NCI-H1417 (cell line): Measurements from ENCODE around the gene TRAPPC8.
"Not testable (repeated sequence)": the region's sequence is repeated elsewhere in the genome, so short reads cannot be mapped to it uniquely, and the experiment has no call there.

Source experiments
- DNase-seq, 3 experiments: peaks; one replicate each; lab custom pipeline; 2025; lab: John Stamatoyannopoulos, UW

Gene TRAPPC8, protein sequence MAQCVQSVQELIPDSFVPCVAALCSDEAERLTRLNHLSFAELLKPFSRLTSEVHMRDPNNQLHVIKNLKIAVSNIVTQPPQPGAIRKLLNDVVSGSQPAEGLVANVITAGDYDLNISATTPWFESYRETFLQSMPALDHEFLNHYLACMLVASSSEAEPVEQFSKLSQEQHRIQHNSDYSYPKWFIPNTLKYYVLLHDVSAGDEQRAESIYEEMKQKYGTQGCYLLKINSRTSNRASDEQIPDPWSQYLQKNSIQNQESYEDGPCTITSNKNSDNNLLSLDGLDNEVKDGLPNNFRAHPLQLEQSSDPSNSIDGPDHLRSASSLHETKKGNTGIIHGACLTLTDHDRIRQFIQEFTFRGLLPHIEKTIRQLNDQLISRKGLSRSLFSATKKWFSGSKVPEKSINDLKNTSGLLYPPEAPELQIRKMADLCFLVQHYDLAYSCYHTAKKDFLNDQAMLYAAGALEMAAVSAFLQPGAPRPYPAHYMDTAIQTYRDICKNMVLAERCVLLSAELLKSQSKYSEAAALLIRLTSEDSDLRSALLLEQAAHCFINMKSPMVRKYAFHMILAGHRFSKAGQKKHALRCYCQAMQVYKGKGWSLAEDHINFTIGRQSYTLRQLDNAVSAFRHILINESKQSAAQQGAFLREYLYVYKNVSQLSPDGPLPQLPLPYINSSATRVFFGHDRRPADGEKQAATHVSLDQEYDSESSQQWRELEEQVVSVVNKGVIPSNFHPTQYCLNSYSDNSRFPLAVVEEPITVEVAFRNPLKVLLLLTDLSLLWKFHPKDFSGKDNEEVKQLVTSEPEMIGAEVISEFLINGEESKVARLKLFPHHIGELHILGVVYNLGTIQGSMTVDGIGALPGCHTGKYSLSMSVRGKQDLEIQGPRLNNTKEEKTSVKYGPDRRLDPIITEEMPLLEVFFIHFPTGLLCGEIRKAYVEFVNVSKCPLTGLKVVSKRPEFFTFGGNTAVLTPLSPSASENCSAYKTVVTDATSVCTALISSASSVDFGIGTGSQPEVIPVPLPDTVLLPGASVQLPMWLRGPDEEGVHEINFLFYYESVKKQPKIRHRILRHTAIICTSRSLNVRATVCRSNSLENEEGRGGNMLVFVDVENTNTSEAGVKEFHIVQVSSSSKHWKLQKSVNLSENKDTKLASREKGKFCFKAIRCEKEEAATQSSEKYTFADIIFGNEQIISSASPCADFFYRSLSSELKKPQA (N-terminal part only)

DNA sequence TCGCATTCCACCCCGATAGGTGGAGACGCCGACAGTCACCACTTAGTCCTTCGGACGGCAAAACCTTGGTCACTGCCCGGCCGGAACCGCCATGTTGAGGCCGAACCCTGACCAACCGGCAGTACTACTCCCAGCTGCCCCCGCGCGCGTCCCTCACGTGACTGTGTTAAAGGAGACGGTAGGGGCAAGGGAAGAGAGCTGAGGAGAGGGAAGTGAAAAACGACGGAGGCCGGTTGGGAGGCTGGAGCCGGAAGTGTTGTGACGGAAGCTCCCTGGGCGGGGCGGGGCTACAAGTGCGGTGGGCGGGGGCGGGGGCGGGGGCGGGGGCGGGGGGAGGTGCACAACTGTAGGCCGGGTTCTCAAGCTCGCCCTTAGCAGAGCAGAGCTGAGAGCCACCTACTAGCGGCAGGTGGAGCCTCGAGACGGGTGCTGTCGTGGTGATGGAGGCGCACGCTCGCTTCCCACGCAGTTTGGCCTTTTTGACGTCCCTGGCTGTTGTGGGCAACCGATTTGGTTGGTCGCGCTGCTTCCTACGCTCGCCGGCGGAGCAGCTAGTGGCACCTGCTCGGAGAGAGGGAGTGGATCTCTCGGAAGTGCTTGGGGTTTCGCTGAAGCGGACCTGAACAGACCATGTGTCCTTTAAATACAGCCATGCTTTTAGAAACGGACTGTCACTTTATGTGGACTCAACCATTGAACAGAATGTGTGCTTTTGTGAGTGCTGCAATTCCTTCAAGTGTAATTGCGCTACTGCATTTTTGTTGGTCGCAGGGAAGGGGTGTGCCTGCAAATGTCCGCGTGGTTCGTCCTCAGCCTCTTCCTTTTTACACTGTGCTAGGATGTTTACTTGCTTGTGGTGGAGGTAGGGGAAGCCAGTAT, at the start of gene TRAPPC8:
TRAPPC8 (minus strand) TSS at position 130 of the 879 bp plus-strand sequence. CDS start 364 bp downstream, outside the sequence.
- peak; percentile 94 to 100 (median 99) for DNase-seq

DNA sequence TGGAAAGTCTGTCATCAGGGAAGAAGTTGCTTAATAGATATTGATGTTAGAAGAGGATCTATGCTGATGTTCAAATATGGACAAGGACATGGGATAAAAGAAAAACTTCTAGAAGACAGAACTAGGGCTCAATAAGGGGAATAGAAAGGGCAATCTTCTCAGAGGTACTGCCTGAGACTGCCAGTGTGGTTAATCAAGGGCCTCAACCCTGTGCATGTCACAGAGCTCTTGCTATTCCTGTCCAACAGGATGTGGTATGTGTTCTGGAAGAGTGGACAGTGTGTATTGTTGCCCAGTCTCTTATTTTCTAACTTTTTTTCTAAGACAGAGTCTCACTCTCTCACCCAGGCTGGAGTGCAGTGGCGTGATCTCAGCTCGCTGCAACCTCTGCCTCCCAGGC, 47.9 kb upstream of the TRAPPC8 start:
- DNase-seq, result no peak

DNA sequence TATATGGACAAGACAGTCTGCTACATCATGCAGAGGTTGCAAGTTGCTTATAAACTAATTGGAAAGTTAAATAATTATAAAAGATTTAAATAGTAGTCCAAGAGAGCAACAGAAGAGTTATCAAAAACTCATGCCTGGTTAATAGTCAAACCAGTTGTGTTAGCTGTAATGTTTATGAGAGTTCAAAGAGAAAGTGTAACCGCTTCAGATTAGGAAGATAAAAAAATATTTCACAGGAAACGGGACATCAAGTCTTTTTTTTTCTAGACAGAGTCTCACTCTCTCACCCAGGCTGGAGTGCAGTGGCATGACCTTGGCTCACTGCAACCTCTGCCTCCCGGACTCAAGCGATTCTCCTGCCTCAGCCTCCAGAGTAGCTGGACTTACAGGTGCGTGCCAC, 41.0 kb upstream of the TRAPPC8 start:
- DNase-seq, result no peak

DNA sequence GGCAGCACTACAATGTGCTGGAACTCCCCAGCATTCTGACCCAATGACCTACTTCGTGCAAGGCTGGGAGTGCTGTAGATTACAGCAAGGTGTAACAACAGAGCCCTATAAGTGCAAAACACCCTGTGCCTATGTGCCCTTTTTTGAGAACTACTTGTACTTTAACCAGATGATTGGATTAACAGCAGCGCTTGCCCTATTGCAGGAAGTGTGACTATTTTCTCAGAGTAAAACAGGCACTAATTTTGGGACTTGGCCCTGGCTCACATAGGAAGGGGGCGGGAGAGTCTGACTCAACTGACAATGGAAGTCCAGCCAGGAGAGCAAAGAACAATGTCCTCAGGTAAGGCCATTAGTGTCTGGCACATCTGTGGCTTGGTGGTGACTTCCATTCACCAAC, 40.1 kb upstream of the TRAPPC8 start:
- no peak for DNase-seq

DNA sequence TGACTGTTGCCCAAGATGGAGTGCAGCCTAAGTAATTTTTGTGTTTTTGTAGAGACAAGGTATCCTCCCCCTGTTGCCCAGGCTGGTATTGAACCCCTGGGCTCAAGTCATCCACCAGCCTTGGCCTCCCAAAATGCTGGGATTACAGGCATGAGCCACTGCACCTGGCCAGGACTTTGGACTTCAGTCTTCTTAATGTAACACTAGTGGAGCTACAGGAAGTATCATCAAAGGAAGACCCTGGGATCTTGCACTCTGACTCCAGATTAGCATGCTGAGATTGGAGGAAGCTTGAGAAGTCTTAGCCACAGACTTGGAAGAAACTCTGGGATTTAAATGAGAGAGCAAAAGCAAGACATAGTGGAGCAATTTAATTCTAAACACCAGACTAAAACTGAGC, 37.9 kb upstream of the TRAPPC8 start:
- no peak for DNase-seq

DNA sequence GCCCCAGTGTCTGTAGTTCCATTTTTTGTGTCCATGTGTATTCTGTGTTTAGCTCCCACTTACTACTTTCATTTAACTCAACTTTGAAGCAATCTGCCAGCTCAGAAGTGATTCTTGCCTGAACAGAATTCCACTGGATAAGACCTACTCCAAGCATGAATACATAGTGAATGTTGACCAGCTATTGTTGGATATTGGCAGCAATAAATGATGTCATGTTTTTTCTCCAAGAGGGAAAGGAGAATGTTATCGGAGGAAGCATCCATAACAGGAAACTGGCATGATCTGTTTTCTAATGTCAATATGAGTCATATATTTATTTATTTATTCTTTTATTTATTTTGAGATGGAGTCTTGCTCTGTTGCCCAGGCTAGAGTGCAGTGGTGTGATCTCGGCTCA, 36.8 kb upstream of the TRAPPC8 start:
- DNase-seq, result no peak

DNA sequence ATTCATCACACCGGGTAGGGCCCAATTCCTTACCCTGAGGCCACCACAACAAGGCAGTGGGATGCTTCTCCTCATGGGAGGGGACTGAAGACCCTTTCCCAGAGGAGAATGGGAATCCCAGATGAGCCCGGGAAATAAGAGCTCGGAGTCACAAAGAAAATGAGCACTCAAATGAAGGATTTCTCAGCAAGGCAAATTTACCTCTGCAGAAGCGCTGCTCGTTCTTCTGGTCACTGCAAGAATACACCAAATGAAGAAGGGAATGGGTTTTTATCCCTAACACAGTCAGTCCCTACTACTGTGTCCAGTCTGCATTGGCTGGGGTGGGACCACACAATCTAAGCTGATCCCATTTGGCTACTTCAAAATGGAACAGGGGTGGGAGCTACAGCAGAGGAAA, 35.7 kb upstream of the TRAPPC8 start:
- no peak for DNase-seq

DNA sequence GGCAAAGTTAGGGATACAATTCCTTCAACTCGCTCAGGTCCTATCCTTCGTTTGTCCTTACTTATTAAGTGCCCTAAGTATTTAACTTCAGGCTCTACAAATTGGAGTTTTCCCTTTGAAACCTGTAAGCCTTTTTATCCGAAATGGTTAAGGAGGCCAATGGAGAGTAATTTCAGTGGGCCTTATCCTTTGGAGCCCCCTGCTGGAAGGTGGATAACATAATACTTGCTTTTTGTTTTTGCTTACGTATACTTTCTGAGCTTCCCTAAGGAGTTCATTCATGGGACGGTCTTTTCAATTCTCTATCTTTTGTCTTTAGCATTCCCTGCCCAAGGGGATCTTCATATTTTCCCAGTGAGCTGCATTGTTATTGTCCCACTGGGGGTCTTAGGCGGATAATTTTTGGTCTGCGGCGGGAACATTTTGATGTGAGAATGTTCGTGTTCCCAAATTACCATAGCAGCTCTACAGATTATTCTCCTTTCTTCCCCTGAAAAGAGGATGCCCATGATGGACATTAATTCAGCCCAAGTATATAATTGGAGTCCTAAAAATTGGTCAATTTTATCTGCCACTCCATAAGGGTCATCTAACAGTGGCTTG, 34.4 kb upstream of the TRAPPC8 start:
- peak; percentile 31 to 69 (median 33) for DNase-seq

DNA sequence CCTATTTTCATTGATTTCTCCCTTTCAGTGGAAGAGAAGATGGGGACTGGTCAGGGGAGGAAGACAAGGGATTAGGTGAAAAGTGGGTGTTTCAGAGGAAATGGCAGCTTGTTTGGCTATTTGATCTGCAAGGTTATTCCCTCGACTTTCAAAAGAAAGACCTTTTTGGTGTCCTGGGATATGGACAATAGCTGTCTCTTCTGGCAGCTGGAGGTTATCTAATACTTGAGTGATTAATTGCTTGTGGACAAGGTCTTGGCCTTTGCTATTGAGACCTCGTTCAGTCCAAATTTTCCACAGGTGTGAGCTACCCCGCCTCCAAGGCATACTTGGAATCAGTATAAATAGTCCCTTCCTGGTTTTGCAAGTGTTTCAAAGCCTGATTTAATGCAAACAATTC, 33.3 kb upstream of the TRAPPC8 start:
- no peak for DNase-seq

DNA sequence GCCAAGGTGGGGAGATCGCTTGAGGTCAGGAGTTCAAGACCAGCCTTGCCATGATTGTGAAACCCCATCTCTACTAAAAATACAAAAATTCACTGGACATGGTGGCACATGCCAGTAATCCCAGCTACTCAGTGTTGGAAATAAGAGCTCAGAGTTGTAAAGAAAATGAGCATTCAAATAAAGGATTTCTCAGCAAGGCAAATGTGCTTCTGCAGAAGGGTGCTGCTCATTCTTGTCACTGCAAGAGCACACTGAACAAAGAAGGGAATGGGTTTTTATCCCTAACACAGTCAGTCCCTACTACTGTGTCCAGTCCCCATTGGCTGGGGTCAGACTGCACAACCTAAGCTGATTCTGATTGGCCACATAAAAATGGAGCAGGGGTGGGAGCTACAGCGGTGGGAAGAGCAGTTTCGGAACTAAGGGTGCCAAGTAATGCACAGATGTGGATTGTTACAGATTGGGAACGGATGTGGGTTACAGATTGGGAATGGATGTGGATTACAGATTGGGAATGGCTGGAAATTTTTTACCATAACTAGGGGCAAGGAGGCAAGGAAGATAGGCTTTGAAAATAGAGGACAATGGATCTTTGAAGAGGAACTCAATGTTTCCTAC, 31.1 kb upstream of the TRAPPC8 start:
- no peak for DNase-seq

DNA sequence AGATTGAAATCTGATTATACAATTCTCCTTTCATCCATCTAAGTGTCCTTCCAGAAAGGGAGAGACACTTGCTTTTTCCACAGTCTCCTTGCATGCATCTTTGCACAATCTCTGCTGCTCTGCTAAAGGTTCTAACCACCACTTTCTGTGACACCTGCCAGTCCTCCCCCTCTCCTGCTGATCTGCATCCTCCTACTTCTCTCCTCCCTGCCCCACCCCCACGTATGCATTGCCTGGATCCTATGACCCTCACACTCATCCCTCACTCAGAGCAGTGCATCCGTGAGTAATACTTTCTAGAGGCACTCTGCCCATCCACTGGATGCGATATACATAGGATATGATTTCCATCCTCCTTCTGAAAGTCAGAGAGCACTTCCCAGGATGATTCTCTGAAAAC, 27.7 kb upstream of the TRAPPC8 start:
- DNase-seq, result no peak

DNA sequence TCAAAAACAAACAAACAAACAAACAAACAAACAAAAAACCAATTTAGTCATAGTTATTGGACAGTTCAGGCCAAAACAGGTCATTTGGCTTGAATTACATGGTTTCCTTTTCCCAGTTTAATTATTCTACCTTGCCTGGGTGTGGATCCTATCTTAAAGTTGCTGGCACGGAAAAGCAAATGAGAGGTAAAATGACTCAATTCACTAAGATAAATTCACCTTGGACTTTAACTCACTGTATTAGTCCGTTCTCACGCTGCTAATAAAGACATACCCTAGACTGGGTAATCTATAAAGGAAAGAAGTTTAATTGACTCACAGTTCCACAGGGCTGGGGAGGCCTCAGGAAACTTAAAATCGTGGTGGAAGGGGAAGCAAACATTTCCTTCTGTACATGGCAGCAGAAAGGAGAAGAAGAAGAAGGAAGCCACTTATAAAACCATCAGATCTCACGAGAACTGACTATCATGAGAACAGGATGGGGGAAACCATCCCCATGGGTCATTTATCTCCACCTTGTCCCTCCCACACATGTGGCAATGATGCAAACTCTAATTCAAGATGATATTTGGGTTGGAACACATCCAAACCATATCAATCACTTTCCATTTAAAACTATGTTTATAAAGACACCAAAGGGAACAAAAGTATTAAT, 22.5 kb upstream of the TRAPPC8 start:
- no peak for DNase-seq

DNA sequence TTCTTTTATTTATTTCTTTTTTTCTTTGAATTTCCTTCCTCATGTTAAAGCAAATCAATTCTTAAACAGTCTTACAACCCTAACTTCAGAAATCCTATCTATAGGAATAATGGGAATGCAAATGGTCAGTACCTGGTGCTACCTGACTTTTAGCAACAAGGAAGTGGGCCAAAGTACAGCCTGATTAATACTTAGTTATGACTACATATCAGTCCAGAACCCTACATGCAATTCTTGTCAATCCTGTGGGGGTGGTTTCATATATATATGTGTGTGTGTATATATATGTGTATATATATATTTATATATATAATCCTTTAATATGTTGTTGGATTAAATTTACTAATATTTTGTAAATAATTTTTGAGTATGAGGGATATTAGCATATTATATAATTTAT, 14.8 kb upstream of the TRAPPC8 start:
- DNase-seq, result no peak

DNA sequence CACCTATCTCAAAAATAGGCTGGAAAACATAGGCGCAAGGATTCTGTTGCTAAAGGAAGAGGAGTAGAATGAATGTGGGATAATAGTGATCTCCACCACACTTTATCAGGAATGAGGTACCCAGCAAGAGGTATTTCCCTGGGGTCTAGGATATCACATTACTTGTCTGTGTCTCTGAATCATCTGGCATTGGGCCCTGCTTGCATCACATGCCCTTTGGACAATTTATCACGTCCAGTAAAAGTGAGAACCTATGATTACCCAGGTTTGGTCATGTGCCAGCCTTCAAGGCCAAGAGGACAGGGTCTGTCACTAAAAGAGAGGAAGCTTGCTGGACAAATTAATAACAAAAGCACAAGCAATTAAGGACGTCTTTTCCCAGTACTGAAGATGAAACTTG, 11.4 kb upstream of the TRAPPC8 start:
- peak in 2 of 3 experiments; percentile 7 to 60 for DNase-seq

DNA sequence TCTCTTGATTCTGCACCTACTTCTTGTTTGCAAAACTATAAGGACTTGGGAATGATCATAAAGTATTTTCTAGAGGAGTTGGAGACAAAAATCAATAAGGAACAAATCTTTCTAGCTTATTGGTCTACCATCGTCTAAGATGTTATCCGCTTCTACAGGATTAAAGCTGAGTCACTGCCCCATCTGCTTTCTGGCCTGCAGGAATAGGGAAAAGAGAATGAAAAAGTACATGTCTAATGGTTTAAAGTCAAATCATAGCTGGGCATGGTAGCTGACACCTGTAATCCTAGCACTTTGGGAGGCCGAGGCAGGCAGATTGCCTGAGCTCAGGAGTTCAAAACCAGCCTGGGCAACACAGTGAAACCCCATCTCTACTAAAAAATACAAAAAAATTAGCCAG, 10.8 kb upstream of the TRAPPC8 start:
- DNase-seq, result not testable (repeated sequence)

DNA sequence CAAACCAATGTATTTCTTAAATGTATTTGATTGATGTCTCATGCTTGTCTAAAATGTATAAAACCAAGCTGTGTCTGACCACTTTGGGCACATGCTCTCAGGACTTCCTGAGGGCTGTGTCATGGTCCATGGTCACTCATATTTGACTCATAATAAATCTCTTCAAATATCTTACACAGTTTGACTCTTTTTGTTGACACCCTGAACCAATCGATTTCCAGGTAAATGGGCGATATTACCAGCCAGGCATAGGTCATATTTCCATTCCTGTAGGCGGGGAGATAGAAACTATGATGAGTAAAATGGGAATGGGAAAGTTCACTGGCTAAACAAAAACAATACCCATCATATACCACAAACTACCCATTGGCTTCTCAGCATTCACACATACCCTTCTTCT, 9.3 kb upstream of the TRAPPC8 start:
- DNase-seq, result no peak

DNA sequence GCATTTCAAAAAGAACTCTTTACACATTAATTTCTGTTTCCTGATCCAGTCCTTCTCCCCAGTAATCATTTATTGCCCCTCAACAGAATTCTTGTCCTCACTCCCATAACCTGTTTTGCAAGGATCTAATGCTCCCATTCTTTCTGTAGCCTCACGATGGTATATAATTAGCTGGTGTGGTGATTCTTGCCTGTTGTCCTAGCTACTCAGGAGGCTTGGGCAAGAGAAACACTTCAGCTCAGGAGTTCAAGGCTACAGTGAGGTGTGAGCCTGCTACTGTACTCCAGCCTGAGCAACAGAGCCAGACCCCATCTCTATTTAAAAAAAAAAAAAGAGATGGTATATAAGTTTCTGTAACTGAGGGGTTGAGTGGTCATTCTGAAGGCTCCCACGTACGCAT, 7.7 kb upstream of the TRAPPC8 start:
- DNase-seq, result peak in 2 of 3 experiments; percentile 20 to 77

DNA sequence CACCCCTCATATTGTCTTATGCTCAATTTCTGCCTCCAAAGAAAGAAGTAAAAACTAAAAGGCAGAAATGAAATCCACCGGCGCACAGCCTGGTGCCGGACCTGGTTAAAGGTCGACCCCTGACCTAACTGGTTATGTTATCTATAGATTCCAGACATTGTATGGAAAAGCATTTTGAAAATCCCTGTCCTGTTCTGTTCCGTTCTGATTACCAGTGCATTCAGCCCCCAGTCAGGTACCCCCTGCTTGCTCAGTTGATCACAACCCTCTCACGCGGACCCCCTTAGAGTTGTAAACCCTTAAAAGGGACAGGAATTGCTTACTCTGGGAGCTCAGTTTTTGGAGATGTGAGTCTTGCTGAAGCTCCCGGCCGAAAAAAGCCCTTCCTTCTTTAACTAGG, 5.4 kb upstream of the TRAPPC8 start:
- not testable (repeated sequence) for DNase-seq

DNA sequence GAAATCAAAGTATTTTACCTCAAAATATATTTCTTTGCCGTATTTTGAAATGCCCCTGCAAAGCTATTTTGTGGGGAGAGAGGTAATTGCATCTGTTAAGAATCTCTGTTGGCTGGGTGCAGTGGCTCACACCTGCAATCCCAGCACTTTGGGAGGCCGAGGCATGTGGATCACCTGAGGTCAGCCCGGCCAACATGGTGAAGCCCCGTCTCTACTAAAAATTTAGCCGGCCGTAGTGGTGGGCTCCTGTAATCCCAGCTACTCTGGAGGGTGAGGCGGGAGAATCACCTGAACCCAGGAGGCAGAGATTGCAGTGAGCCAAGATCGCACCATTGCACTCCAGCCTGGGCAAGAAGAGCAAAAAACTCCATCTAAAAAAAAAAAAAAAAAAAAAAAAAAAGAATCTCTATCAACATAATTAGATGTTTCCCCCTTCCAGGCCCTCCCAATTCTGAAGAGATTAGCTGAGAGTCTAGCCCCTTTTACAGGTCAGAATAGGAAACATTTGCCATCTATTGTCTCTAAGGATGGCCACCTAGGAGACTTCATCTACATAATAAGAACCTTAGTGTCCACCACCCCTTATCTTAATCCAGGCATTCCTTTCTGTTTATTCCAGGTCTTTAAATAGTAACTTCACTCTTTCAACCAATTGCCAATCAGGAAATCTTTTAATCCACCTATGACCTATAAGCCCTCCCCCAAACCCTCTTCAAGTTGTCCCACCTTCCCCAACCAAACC, 3.5 kb upstream of the TRAPPC8 start:
- DNase-seq, result no peak
